Suprapubic skin (tissue), 3 donors: ENCODE measurements around the gene MAP2K1.

Experiments
- CTCF ChIP-seq, 2 donors: fragments of 200-600 bp in 1 of 2; fragments of 450-650 bp in 1 of 2; sonication (generic) in 1 of 2; IDR thresholded peaks; one replicate each; pipeline ENCODE4 v1.5.1; 2016 to 2019; ENCODE audit warnings: antibody characterized with exemption in 2 of 2, mild to moderate bottlenecking in 1 of 2, moderate library complexity in 1 of 2
- POLR2A ChIP-seq, 2 donors: fragments of 450-650 bp; IDR thresholded peaks; one replicate each; pipeline ENCODE4 v1.6.1; 2017; ENCODE audit warnings: antibody characterized with exemption in 2 of 2, mild to moderate bottlenecking in 2 of 2, moderate library complexity in 2 of 2

GRCh38 chr15:66423149-66423548 is 36.4 kb downstream of the MAP2K1 start:
- TF ChIP-seq POLR2A (IDR thresholded peaks at IDR 0.05) (no peak), CTCF (IDR thresholded peaks at IDR 0.05) (no peak)
